DLD1 (cell line): ENCODE data around the gene RGS10.
"Not testable (repeated sequence)": the region's sequence is repeated elsewhere in the genome, so short reads cannot be mapped to it uniquely, and the experiment has no call there.

Experiments
- in situ Hi-C: cut with HindIII; loops from 2 replicates; pipeline ENCODE4 v1.10.0; 2017; ENCODE audit warnings: low sequenced_read_pairs

Gene RGS10

GRCh38 chr10:119474606-119475005, 67.9 kb downstream of the RGS10 start:
- in situ Hi-C loops = loop anchor here (25.0 kb wide), 1 partner anchor 262 kb away; the partner anchor contains the start of gene GRK5

- in situ Hi-C loops = no loop called here
These were observed 68.7 kb downstream of the RGS10 start for GRCh38 chr10:119473771-119474170.

GRCh38 chr10:119470920-119471702, 71.4 kb downstream of the RGS10 start:
- in situ Hi-C loops = no loop called here

- in situ Hi-C loops = no loop called here
These were observed 72.7 kb downstream of the RGS10 start for GRCh38 chr10:119469846-119470245.

- in situ Hi-C loops = no loop called here
These were observed 73.2 kb downstream of the RGS10 start for GRCh38 chr10:119469325-119469707.

- in situ Hi-C loops = no loop called here
These were observed 73.8 kb downstream of the RGS10 start for GRCh38 chr10:119468542-119469324.

GRCh38 chr10:119466655-119467054, 75.9 kb downstream of the RGS10 start:
- in situ Hi-C loops = no loop called here

GRCh38 chr10:119466076-119466475, 76.4 kb downstream of the RGS10 start:
- in situ Hi-C loops = no loop called here

- in situ Hi-C loops = no loop called here
These were observed 77.4 kb downstream of the RGS10 start for GRCh38 chr10:119465085-119465484.

- in situ Hi-C loops = not testable (repeated sequence)
These were observed 79.3 kb downstream of the RGS10 start for GRCh38 chr10:119463195-119463594.

- in situ Hi-C loops = no loop called here
These were observed 79.7 kb downstream of the RGS10 start for GRCh38 chr10:119462773-119463172.

- in situ Hi-C loops = no loop called here
These were observed 80.6 kb downstream of the RGS10 start for GRCh38 chr10:119461923-119462322.

GRCh38 chr10:119461380-119461779, 81.1 kb downstream of the RGS10 start:
- in situ Hi-C loops = no loop called here

- in situ Hi-C loops = no loop called here
These were observed 81.9 kb downstream of the RGS10 start for GRCh38 chr10:119460369-119461195.

- in situ Hi-C loops = no loop called here
These were observed 82.7 kb downstream of the RGS10 start for GRCh38 chr10:119459681-119460340.

- in situ Hi-C loops = no loop called here
These were observed 84.4 kb downstream of the RGS10 start for GRCh38 chr10:119457966-119458766.

- in situ Hi-C loops = no loop called here
These were observed 86.1 kb downstream of the RGS10 start for GRCh38 chr10:119456435-119456810.

- in situ Hi-C loops = no loop called here
These were observed 86.7 kb downstream of the RGS10 start for GRCh38 chr10:119455609-119456434.

GRCh38 chr10:119454990-119455389, 87.5 kb downstream of the RGS10 start:
- in situ Hi-C loops = no loop called here
